A549 (cell line): ENCODE measurements around the gene CELF4. TPM values are rescaled to one million over a fixed set of nuclear protein-coding genes. Genes with fewer than 3 reads are reported as not detected.

ENCODE experiments used
- ATAC-seq, 2 experiments: fragments of 200-7000 bp in 1 of 2; fragments of >200 bp in 1 of 2; cut with Nextera tagmentation in 1 of 2; cut with Tn5 transposase in 1 of 2; 3 replicates each; pipeline versions ENCODE4 v1.8.0 to v1.9.1; 2018 to 2020; ENCODE audit warnings: mild to moderate bottlenecking in 1 of 2, moderate library complexity in 1 of 2
- CTCF ChIA-PET: fragments of 300-600 bp; sonication (Branson Sonifier 250); formaldehyde crosslinking; extraction: SDS; loops from one replicate; lab custom pipeline; 2021; ENCODE audit warnings: antibody characterized with exemption, inconsistent platforms; lab: Yijun Ruan, JAX
- POLR2A ChIA-PET: fragments of 350-600 bp; formaldehyde crosslinking; extraction: SDS; loops from one replicate; lab custom pipeline; 2021; ENCODE audit warnings: antibody characterized with exemption, inconsistent platforms; lab: Yijun Ruan, JAX
- DNase-seq, 2 experiments: peaks; one replicate each; pipeline versions ENCODE4 v3.0.0 to v3.0.0-alpha.2; 2011 to 2016; ENCODE audit warnings: low read depth in 1 of 2, low spot score in 1 of 2
- FAIRE-seq: peaks from 2 replicates; lab custom pipeline; 2011; peaks lifted over from hg19 to GRCh38; lab: Jason Lieb, UNC
- H3K27ac ChIP-seq, 2 experiments: fragments of >200 bp; sonication (Bioruptor Twin); formaldehyde crosslinking; 3 replicates each; pipeline ENCODE4 v1.5.1; 2016 to 2017
- H3K4me1 ChIP-seq: fragments of >200 bp; sonication (Bioruptor Twin); formaldehyde crosslinking; 3 replicates; pipeline ENCODE4 v1.6.1; 2016
- H3K4me2 ChIP-seq: fragments of >200 bp; sonication (Bioruptor Twin); formaldehyde crosslinking; 3 replicates; pipeline ENCODE4 v1.6.1; 2016
- H3K4me3 ChIP-seq: fragments of >200 bp; sonication (Bioruptor Twin); formaldehyde crosslinking; 3 replicates; pipeline ENCODE4 v1.5.1; 2016
- H3K9me3 ChIP-seq: fragments of >200 bp; sonication (Bioruptor Twin); formaldehyde crosslinking; 3 replicates; pipeline ENCODE4 v1.6.1; 2016
- BCL3 ChIP-seq: fragments of >200 bp; sonication (Bioruptor Twin); formaldehyde crosslinking; IDR thresholded peaks from 3 replicates; pipeline ENCODE4 v1.6.1; 2016
- CBX2 ChIP-seq: fragments of 200-600 bp; sonication (generic); IDR thresholded peaks from 2 replicates; pipeline ENCODE4 v1.6.1; 2016; ENCODE audit warnings: low read depth, mild to moderate bottlenecking, borderline replicate concordance
- CHD4 ChIP-seq: fragments of 200-600 bp; sonication (generic); IDR thresholded peaks from 2 replicates; pipeline ENCODE4 v1.6.1; 2016; ENCODE audit warnings: antibody characterized with exemption, mild to moderate bottlenecking, borderline replicate concordance
- CTCF ChIP-seq: fragments of >200 bp; sonication (Bioruptor Twin); formaldehyde crosslinking; IDR thresholded peaks from 3 replicates; pipeline ENCODE4 v1.5.1; 2016
- ELK1 ChIP-seq: fragments of 150-350 bp; IDR thresholded peaks from 2 replicates; pipeline ENCODE4 v1.6.1; 2014; ENCODE audit warnings: low read depth, mild to moderate bottlenecking, low read length
- EP300 ChIP-seq, 2 experiments: fragments of >200 bp; sonication (Bioruptor Twin); formaldehyde crosslinking; IDR thresholded peaks; 2 replicates in 1 of 2; 3 replicates in 1 of 2; pipeline ENCODE4 v1.6.1; 2016 to 2017
- FOSL2 ChIP-seq, 2 experiments: fragments of 450-650 bp in 1 of 2; fragments of >200 bp in 1 of 2; sonication (Bioruptor Twin) in 1 of 2; formaldehyde crosslinking; IDR thresholded peaks; 2 replicates each; pipeline versions ENCODE4 v1.5.0 to v1.6.1; 2016 to 2020; ENCODE audit warnings: mild to moderate bottlenecking in 1 of 2, moderate library complexity in 1 of 2
- HES2 ChIP-seq: fragments of >200 bp; sonication (Bioruptor Twin); formaldehyde crosslinking; IDR thresholded peaks from 2 replicates; pipeline ENCODE4 v1.6.1; 2016
- HEYL ChIP-seq: fragments of 250-450 bp; sonication (Bioruptor Pico); IDR thresholded peaks from 2 replicates; pipeline ENCODE4 v1.8.0; 2021; ENCODE audit warnings: mild to moderate bottlenecking, moderate library complexity
- HOXA7 ChIP-seq: fragments of 250-450 bp; sonication (Bioruptor Pico); IDR thresholded peaks from 2 replicates; pipeline ENCODE4 v1.5.0; 2020; ENCODE audit warnings: mild to moderate bottlenecking, moderate library complexity
- HOXB13 ChIP-seq: fragments of 250-450 bp; sonication (Bioruptor Pico); IDR thresholded peaks from 2 replicates; pipeline ENCODE4 v1.5.0; 2020; ENCODE audit warnings: low read depth, mild to moderate bottlenecking, moderate library complexity
- JUNB ChIP-seq: fragments of >200 bp; sonication (Bioruptor Twin); formaldehyde crosslinking; IDR thresholded peaks from 2 replicates; pipeline ENCODE4 v1.6.1; 2016
- MAZ ChIP-seq: fragments of 150-350 bp; IDR thresholded peaks from 2 replicates; pipeline ENCODE4 v1.6.1; 2014; ENCODE audit warnings: antibody characterized with exemption, low read depth, low read length, borderline replicate concordance
- PHF8 ChIP-seq: fragments of 200-600 bp; sonication (generic); IDR thresholded peaks from 2 replicates; pipeline ENCODE4 v1.6.1; 2016; ENCODE audit warnings: low read depth, mild to moderate bottlenecking, antibody characterized with exemption, moderate library complexity, borderline replicate concordance
- POLR2A ChIP-seq: IDR thresholded peaks from 2 replicates; pipeline ENCODE4 v1.6.1; 2012; ENCODE audit warnings: mild to moderate bottlenecking, low read length
- POLR2AphosphoS2 ChIP-seq: conservative IDR thresholded peaks from 2 replicates; pipeline ENCODE4 v1.6.1; 2012; ENCODE audit warnings: low read length, improper control_type of control experiment, inconsistent platforms
- RAD21 ChIP-seq, 2 experiments: fragments of >200 bp in 1 of 2; sonication (Bioruptor Twin) in 1 of 2; formaldehyde crosslinking in 1 of 2; IDR thresholded peaks in 1 of 2; conservative IDR thresholded peaks in 1 of 2; 2 replicates in 1 of 2; 3 replicates in 1 of 2; pipeline ENCODE4 v1.6.1; 2012 to 2018; ENCODE audit warnings: inconsistent platforms in 1 of 2
- RARB ChIP-seq: fragments of 250-450 bp; sonication (Bioruptor Pico); IDR thresholded peaks from 2 replicates; pipeline ENCODE4 v1.8.0; 2021; ENCODE audit warnings: mild to moderate bottlenecking, moderate library complexity
- RCOR1 ChIP-seq: fragments of 150-350 bp; IDR thresholded peaks from 2 replicates; pipeline ENCODE4 v1.6.1; 2014; ENCODE audit warnings: antibody characterized with exemption, low read length, low read depth
- RNF2 ChIP-seq: fragments of 200-600 bp; sonication (generic); IDR thresholded peaks from 2 replicates; pipeline ENCODE4 v1.6.1; 2016; ENCODE audit warnings: low read depth, mild to moderate bottlenecking, antibody characterized with exemption, moderate library complexity, borderline replicate concordance
- SREBF2 ChIP-seq: fragments of 450-650 bp; IDR thresholded peaks from 2 replicates; pipeline ENCODE4 v1.6.1; 2014; ENCODE audit warnings: mild to moderate bottlenecking, moderate library complexity
- TFCP2L1 ChIP-seq: fragments of 250-450 bp; sonication (Bioruptor Pico); IDR thresholded peaks from 2 replicates; pipeline ENCODE4 v1.5.0; 2021; ENCODE audit warnings: mild to moderate bottlenecking
- USF2 ChIP-seq: fragments of 450-650 bp; IDR thresholded peaks from 2 replicates; pipeline ENCODE4 v1.6.1; 2014; ENCODE audit warnings: antibody characterized with exemption
- ZFP36 ChIP-seq: fragments of 450-650 bp; IDR thresholded peaks from 2 replicates; pipeline ENCODE4 v1.6.1; 2014; ENCODE audit warnings: borderline replicate concordance; ENCODE audit not compliant: partially characterized antibody
- WGBS: methylation state at CpG from one replicate; pipeline ENCODE4 v1.1.6; 2017; ENCODE audit errors: missing lambda C conversion rate; 5-methylcytosine and 5-hydroxymethylcytosine counted together
- polyA plus RNA-seq, 4 experiments: library from polyadenylated mRNA; depleted of rRNA in 3 of 4; stranded (reverse); fragments of >200 nt; fragmentation: RNase III in 1 of 4; extraction: RNeasy Plus Mini Kit Qiagen cat#74134 plus additional on column Dnase treatment in 1 of 4; gene quantifications; 2 replicates in 3 of 4; 3 replicates in 1 of 4; pipeline ENCODE4 v1.2.3, GENCODE V29; 2011 to 2017

Gene CELF4
- polyA plus RNA-seq, 2 of the 4 experiments (the other 2 are of a cell fraction) = 0.08 TPM; not detected in 1

GRCh38 chr18:37309861-37310260 is 255.7 kb downstream of the CELF4 start:
- ATAC-seq (peak in 1 of 2 experiments; percentile 38; a peak in 3 of 6 replicates), DNase-seq (peak in 1 of 2 experiments; percentile 24), FAIRE-seq (no peak)
- Histone ChIP-seq H3K27ac (no peak overlapping the region), H3K9me3 (no peaks in the 10 kb centered on the region), H3K4me1 (no peaks in the 10 kb centered on the region), H3K4me2 (no peak overlapping the region), H3K4me3 (no peak overlapping the region)
- TF ChIP-seq HOXA7 (no peak), SREBF2 (no peak), BCL3 (no peak), RCOR1 (no peak), TFCP2L1 (CRISPR knock-in tag) (no peak), RNF2 (no peak), HEYL (CRISPR knock-in tag) (no peak), POLR2A (no peak), POLR2AphosphoS2 (no peak), EP300 (IDR thresholded peaks at IDR 0.05) (no peak), MAZ (no peak), HOXB13 (CRISPR knock-in tag) (no peak), RAD21 (conservative IDR thresholded peaks at IDR 0.05 in 1 of 2, IDR thresholded peaks at IDR 0.05 in 1 of 2) (no peak), PHF8 (no peak), ZFP36 (no peak), HES2 (no peak)
- POLR2A ChIA-PET = no interaction called here
- WGBS = 46% methylated on average over 3 of the region's 3 CpGs
- CTCF ChIA-PET = interaction anchor here (1.4 to 1.7 kb wide), 2 partner anchors 13 to 17 kb away, joined by 3 to 7 read pairs; no protein-coding TSS in a partner anchor

- TF ChIP-seq RARB (CRISPR knock-in tag) (no peak), BCL3 (no peak)
- H3K9me3 ChIP-seq = no peaks in the 10 kb centered on the region
- H3K27ac ChIP-seq = no peak overlapping the region
- ATAC-seq (peak in 1 of 2 experiments; percentile 53; a peak in 2 of 6 replicates), DNase-seq (peak in 1 of 2 experiments; percentile 30), FAIRE-seq (no peak)
- no peak overlapping the region for H3K4me3 ChIP-seq
- ChIA-PET CTCF (interaction anchor here (1.0 to 1.7 kb wide), 5 partner anchors 8 to 218 kb away, joined by 3 to 7 read pairs (median 3); no protein-coding TSS in a partner anchor), POLR2A (no interaction called here)
- H3K4me2 ChIP-seq = no peak overlapping the region
- WGBS = no CpG with 5 or more reads among the region's 1 CpG
- H3K4me1 ChIP-seq = no peaks in the 10 kb centered on the region
These were observed 256.5 kb downstream of the CELF4 start for GRCh38 chr18:37309059-37309458.

- POLR2A ChIA-PET = no interaction called here
- Histone ChIP-seq H3K4me2 (no peak overlapping the region), H3K4me1 (no peaks in the 10 kb centered on the region), H3K27ac (no peak overlapping the region), H3K9me3 (no peaks in the 10 kb centered on the region), H3K4me3 (no peak overlapping the region)
- WGBS = 80% methylated on average over 7 of the region's 8 CpGs
- FAIRE-seq = no peak
- CTCF ChIA-PET = no interaction called here
- TF ChIP-seq PHF8 = no peak
- no peak for TF ChIP-seq JUNB
- TF ChIP-seq CBX2 = no peak
- no peak for TF ChIP-seq USF2
- TF ChIP-seq CTCF = no peak
- TF ChIP-seq CHD4 = no peak
- TF ChIP-seq FOSL2 (IDR thresholded peaks at IDR 0.05) = no peak
- no peak for TF ChIP-seq FOSL2 (CRISPR knock-in tag; IDR thresholded peaks at IDR 0.05)
- no peak for TF ChIP-seq ZFP36
- no peak for TF ChIP-seq ELK1
- TF ChIP-seq RNF2 = no peak
- no peak for DNase-seq
- no peak for ATAC-seq
These were observed 258.4 kb downstream of the CELF4 start for GRCh38 chr18:37307181-37307580.
